Measurements from ENCODE around the gene HK1. TPM values are rescaled to one million over a fixed set of nuclear protein-coding genes. Genes with fewer than 3 reads are reported as not detected.

HK1 gene
- total RNA-seq, 1 donor from 2014 or later = 110 TPM

DNA sequence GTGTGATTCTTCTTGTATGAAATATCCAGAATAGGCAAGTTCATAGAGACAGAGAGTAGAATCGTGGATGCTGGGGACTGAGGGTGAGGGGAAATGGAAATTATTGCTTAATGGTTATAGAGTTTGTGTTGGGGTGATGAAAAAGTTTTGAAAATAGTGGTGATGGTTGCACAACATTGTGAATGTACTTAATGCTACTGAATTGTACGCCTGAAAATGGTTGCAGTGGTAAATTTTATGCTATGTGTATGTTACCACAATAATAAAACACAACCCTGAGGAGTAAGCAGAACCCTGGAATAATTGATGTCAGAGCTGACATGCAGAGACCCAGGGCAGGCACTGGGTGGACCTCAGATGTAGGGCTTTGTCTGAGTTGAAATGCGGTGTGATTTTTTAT, 80.9 kb downstream of the HK1 start:
- Mint-ChIP-seq H3K36me3 (ENCODE audit: low read depth) (peaks cover 1% of the 10 kb centered on the region), H3K9me3 (ENCODE audit: low read depth) (no peaks in the 10 kb centered on the region), H3K4me1 (ENCODE audit: low read depth) (peaks cover 63% of the 10 kb centered on the region), H3K4me3 (ENCODE audit: unreplicated experiment) (no peak overlapping the region), H3K27ac (ENCODE audit: unreplicated experiment) (peak overlapping the region; percentile 67), H3K27me3 (ENCODE audit: low read depth) (no peaks in the 10 kb centered on the region)
- TF ChIP-seq CTCF (IDR thresholded peaks at IDR 0.05) = no peak
- DNase-seq (ENCODE audit: low spot score) = no peak

DNA sequence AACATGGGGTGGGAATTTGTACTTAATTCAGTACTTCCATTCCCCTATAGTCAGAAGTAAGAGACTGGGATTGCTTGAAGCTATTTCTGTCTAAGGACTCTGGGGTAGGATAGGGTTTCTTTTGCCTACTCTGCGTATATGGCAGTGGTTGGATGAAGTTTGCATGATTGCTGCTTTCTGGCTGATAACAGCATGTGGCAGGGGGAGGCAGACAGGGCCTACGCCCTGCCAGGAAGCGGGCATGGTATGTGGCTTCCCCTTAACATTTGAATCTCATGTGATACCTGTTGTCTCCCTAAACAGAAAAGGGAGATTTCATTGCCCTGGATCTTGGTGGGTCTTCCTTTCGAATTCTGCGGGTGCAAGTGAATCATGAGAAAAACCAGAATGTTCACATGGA, 81.3 kb downstream of the HK1 start:
- H3K36me3 Mint-ChIP-seq (ENCODE audit: low read depth) = peaks cover 1% of the 10 kb centered on the region
- peaks cover 66% of the 10 kb centered on the region for H3K4me1 Mint-ChIP-seq (ENCODE audit: low read depth)
- no peak for DNase-seq (ENCODE audit: low spot score)
- H3K9me3 Mint-ChIP-seq (ENCODE audit: low read depth) = no peaks in the 10 kb centered on the region
- H3K4me3 Mint-ChIP-seq (ENCODE audit: unreplicated experiment) = no peak overlapping the region
- H3K27me3 Mint-ChIP-seq (ENCODE audit: low read depth) = no peaks in the 10 kb centered on the region
- TF ChIP-seq CTCF (IDR thresholded peaks at IDR 0.05) = no peak
- H3K27ac Mint-ChIP-seq (ENCODE audit: unreplicated experiment) = peak overlapping the region; percentile 67

- peaks cover 71% of the 10 kb centered on the region for H3K4me1 Mint-ChIP-seq (ENCODE audit: low read depth)
- H3K27ac Mint-ChIP-seq (ENCODE audit: unreplicated experiment) = peak overlapping the region; percentile 87
- no peak overlapping the region for H3K4me3 Mint-ChIP-seq (ENCODE audit: unreplicated experiment)
Measured at GRCh38 chr10:69360485-69361302, 82.4 kb downstream of the HK1 start.

DNA sequence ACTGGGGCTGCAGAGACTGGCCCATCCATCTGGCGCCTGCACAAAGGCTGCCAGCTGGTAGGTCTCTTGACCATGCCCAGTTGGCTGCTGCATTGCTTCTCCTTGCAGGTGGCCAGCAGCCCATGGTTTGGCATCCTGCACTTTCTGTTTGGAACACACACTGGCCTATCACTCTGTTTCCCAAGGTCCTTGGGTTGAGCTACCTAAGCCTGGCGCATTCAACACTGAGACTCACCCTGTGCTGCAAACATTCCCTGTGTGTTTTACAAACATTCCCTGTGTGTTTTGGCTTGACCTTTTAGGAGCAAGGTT, 83.0 kb downstream of the HK1 start:
- peaks cover under 1% of the 10 kb centered on the region for H3K36me3 Mint-ChIP-seq (ENCODE audit: low read depth)
- peaks cover 71% of the 10 kb centered on the region for H3K4me1 Mint-ChIP-seq (ENCODE audit: low read depth)
- TF ChIP-seq CTCF (IDR thresholded peaks at IDR 0.05) = no peak
- no peaks in the 10 kb centered on the region for H3K27me3 Mint-ChIP-seq (ENCODE audit: low read depth)
- no peaks in the 10 kb centered on the region for H3K9me3 Mint-ChIP-seq (ENCODE audit: low read depth)
- peak overlapping the region; percentile 87 for H3K27ac Mint-ChIP-seq (ENCODE audit: unreplicated experiment)
- no peak for DNase-seq (ENCODE audit: low spot score)
- no peak overlapping the region for H3K4me3 Mint-ChIP-seq (ENCODE audit: unreplicated experiment)

More at GRCh38 chr10:69360485-69361302, 82.4 kb downstream of the HK1 start:
- no peaks in the 10 kb centered on the region for H3K27me3 Mint-ChIP-seq (ENCODE audit: low read depth)
- peaks cover 1% of the 10 kb centered on the region for H3K36me3 Mint-ChIP-seq (ENCODE audit: low read depth)
- DNase-seq (ENCODE audit: low spot score) = no peak
- H3K9me3 Mint-ChIP-seq (ENCODE audit: low read depth) = no peaks in the 10 kb centered on the region
- TF ChIP-seq CTCF (IDR thresholded peaks at IDR 0.05) = no peak

DNA sequence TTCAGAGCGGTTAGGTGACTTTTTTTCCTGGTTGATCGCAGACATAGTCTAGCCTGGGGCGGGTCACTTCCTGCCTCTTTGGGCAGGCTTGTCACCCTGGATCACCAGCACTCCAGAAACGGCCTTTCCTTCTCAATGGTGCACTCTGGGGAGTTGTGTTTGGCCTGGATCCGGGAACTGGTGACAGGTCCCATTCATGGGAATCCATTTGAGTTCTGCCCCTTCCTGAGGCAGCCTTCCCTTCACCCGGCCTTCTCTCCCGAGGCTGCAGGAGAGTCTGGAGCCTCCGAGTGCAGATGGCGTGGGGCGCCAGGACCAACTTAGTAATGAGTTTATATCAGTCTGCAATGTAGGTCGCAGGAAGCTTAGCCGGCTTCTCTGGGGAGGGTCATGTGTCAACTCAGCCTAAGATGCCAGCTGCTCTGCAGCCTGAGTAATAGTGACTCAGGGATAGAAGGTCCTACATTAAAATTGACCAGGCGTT, 84.2 kb downstream of the HK1 start:
- no peak for DNase-seq (ENCODE audit: low spot score)
- no peak overlapping the region for H3K4me3 Mint-ChIP-seq (ENCODE audit: unreplicated experiment)
- no peaks in the 10 kb centered on the region for H3K9me3 Mint-ChIP-seq (ENCODE audit: low read depth)
- peaks cover 3% of the 10 kb centered on the region for H3K36me3 Mint-ChIP-seq (ENCODE audit: low read depth)
- no peak for TF ChIP-seq CTCF (IDR thresholded peaks at IDR 0.05)
- no peaks in the 10 kb centered on the region for H3K27me3 Mint-ChIP-seq (ENCODE audit: low read depth)
- peaks cover 71% of the 10 kb centered on the region for H3K4me1 Mint-ChIP-seq (ENCODE audit: low read depth)
- H3K27ac Mint-ChIP-seq (ENCODE audit: unreplicated experiment) = peak overlapping the region; percentile 92

Data from chondrocyte (in vitro differentiated cells).